Activated T-cell treated with anti-CD3 and anti-CD28 coated beads, Interleukin-2, amount 50 U/mL, for 48 hours (primary cell): ENCODE results near the gene KIF1A.

Experiments used
- DNase-seq, 2 experiments: peaks; one replicate each; pipeline ENCODE4 v3.0.0-alpha.2; 2020

KIF1A gene

GRCh38 chr2:240819858-240820606 lies at the start of gene KIF1A:
Gene KIF1A, minus strand, starts transcription at chr2:240820219. Its CDS starts 22,467 bp downstream, at chr2:240797752.
- DNase-seq = peak in 1 of 2 experiments; percentile 31

- DNase-seq = no peak
These were observed 49.3 kb upstream of the KIF1A start for GRCh38 chr2:240869109-240869955.

GRCh38 chr2:240868286-240869108 lies 48.5 kb upstream of the KIF1A start, which contains the start of gene AGXT:
Gene AGXT, plus strand, starts transcription at chr2:240868824. Its CDS starts 42 bp downstream, at chr2:240868866.
- DNase-seq = no peak

GRCh38 chr2:240865391-240865790 lies 45.4 kb upstream of the KIF1A start:
- no peak for DNase-seq

- DNase-seq = no peak
These were observed 44.5 kb upstream of the KIF1A start for GRCh38 chr2:240864475-240864874.

- DNase-seq = no peak
These were observed 41.5 kb upstream of the KIF1A start for GRCh38 chr2:240861547-240861946.

GRCh38 chr2:240858871-240859270 lies 38.9 kb upstream of the KIF1A start:
- DNase-seq = no peak

GRCh38 chr2:240858321-240858720 lies 38.3 kb upstream of the KIF1A start:
- DNase-seq = no peak

- no peak for DNase-seq
These were observed 37.3 kb upstream of the KIF1A start for GRCh38 chr2:240857039-240858008.

- no peak for DNase-seq
These were observed 36.3 kb upstream of the KIF1A start for GRCh38 chr2:240856151-240856980.

GRCh38 chr2:240855670-240856069 lies 35.7 kb upstream of the KIF1A start:
- no peak for DNase-seq

GRCh38 chr2:240852671-240853314 lies 32.8 kb upstream of the KIF1A start:
- no peak for DNase-seq

GRCh38 chr2:240851078-240851991 lies 31.3 kb upstream of the KIF1A start:
- peak; percentile 89 to 90 for DNase-seq

- no peak for DNase-seq
These were observed 30.7 kb upstream of the KIF1A start for GRCh38 chr2:240850756-240851077.

- no peak for DNase-seq
These were observed 30.0 kb upstream of the KIF1A start for GRCh38 chr2:240850026-240850425.

- DNase-seq = no peak
These were observed 29.1 kb upstream of the KIF1A start for GRCh38 chr2:240848900-240849680.

- no peak for DNase-seq
These were observed 27.8 kb upstream of the KIF1A start for GRCh38 chr2:240847817-240848216.

- DNase-seq = no peak
These were observed 27.0 kb upstream of the KIF1A start for GRCh38 chr2:240846873-240847595.
